Hematopoietic multipotent progenitor cell treated with erythropoietin and hydrocortisone succinate and interleukin-3 and kit ligand, for 6 days (in vitro differentiated cells): ENCODE results near the gene TRPV3.
A peak's percentile ranks its signal among the peaks of the same experiment; 100 is the strongest.
"Not testable (repeated sequence)": the region's sequence is repeated elsewhere in the genome, so short reads cannot be mapped to it uniquely, and the experiment has no call there.

Source experiments
- DNase-seq: peaks from one replicate; pipeline ENCODE4 v3.0.0-alpha.2; 2015

Gene TRPV3

GRCh38 chr17:3573246-3574100 is 15.9 kb upstream of the TRPV3 start:
- DNase-seq = no peak

GRCh38 chr17:3572231-3572630 is 14.6 kb upstream of the TRPV3 start:
- no peak for DNase-seq

GRCh38 chr17:3571043-3571900 is 13.7 kb upstream of the TRPV3 start:
- DNase-seq = no peak

DNA sequence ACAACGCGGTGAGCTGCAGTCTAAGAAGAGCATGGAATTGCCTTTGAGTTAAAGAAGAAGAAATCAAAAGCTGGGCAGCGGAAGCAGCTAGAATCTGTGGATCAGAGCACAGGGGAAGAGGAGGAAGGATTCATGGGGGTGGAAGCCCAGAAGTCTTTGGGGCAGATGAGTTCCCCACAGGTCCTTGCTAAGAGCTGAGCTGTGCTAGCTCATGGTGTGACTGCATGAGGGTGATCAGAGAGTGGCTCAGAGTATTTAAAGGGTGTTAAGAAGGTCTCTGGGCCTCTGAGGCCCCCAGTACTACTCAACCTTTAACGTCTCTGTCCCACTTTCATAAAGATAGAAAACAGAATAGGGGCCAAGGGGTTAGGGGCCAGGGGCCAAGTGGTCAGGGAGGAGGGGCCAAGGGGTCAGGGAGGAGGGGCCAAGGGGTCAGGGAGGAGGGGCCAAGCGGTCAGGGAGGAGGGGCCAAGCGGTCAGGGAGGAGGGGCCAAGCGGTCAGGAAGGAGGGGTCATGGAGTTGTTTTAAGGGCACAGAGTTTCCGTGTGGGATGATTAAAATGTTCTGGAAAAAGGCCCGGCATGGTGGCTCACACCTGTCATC is 12.0 kb upstream of the TRPV3 start:
- DNase-seq = no peak

- no peak for DNase-seq
These were observed 8.9 kb upstream of the TRPV3 start for GRCh38 chr17:3566551-3566950.

- DNase-seq = no peak
These were observed 7.5 kb upstream of the TRPV3 start for GRCh38 chr17:3565143-3565542.

GRCh38 chr17:3564241-3564640 is 6.6 kb upstream of the TRPV3 start:
- DNase-seq = not testable (repeated sequence)

- no peak for DNase-seq
These were observed 1.6 kb upstream of the TRPV3 start for GRCh38 chr17:3559270-3559645.

GRCh38 chr17:3558603-3559269 is 1.1 kb upstream of the TRPV3 start:
- DNase-seq = no peak

DNA sequence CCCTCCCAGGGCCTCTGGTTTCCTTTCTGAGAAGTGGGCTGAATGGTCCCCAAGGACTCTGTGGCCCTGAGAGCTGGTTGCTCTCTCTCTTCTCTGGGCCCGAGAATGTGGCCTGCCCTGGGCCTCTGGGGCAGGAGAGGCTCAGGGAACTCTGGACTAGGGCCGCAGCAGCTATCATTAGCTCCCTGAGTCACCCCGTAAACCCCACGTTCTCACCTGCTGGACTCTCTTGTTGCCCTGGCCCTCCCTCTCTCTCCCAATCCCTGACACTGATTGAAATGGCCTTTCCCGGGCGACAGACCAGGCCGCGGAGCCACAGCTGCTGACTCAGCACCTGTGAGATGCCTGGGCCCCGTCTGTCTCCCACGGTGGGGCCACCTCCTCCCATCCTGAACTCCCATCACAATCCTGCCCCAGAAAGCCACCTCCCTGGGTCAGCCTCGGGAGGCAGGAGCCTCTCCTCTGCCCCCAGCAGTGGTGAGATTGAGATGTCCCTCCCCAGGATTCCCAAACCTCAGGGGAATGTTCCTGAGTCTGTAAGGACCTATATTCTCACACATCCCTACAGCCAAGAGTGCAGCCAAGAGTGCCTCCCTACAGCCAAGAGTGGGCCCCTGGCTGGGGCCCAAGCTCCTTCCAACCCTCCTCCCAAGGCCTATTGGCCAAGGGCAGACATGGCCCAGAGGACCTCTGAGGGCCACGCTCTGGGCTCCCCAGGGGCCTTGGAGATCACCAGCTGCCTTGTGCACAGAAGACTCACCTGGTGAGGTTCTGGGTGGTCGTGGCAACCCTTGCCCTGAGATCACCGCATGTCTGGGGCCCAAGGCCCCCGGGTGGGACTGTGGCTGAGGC is 470 bp downstream of the TRPV3 start:
- no peak for DNase-seq

DNA sequence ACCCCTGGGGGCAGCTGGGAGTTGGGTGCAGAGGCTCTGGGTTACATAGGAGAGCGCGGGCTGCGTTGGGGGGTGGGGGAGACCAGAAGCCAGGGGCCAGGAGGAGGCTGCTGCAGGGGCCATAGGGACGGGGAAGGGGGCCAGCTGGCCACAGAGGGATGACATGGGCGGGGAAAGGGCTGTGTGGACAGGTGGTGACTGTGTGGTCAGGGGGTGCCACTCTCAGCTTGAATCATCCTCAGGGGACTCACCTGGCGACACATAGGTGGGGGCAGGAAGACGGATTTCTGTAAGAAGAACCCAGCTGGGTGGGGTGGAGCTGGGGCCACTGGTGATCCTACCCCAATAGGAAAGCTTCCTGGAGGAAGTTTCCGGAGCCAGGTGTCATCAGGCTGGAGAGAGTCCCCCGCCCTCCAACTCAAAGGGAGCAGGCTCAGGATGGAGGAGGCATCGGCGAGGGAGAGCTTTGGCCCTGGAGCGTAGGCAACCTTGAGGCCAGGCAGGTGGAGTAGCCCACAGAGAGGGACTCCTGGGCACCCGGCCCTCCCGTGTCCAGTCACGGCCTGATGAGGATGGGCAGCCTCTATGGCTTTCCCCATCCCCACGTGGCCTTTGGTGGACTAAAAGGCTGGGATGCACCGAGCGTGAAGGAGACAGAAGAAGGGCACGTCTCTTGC is 1.2 kb downstream of the TRPV3 start:
- no peak for DNase-seq

DNA sequence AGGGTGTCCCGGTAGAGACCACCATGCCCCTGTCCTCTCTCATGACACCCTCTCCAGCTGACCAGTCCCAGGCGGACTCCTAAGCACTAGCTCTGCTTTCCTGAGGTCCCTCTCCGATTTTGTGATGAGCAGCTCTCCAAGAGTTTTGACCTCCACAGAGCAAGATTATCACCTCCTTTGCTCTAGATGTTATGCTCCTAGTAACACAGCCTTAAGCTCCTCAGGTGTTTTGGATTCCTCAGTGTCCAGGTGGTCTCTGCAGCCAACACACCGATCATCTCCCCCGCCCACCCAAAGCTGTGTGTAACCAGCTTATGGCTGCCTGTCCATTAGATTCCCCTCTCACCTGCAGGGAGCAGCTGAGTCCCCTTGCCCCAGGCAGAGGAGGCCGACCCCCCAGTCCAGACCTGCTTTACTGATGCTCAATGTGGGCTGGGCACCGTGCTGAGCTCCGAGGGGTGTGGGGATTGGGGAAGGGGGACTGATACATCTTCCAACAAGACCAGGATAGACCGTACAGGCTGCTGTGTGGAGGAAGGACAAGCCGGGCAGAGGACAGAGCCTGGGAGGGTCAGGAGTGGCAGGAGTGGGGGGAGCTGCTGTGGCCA is 2.3 kb downstream of the TRPV3 start:
- DNase-seq = no peak

- DNase-seq = no peak
These were observed 3.2 kb downstream of the TRPV3 start for GRCh38 chr17:3554440-3554839.

DNA sequence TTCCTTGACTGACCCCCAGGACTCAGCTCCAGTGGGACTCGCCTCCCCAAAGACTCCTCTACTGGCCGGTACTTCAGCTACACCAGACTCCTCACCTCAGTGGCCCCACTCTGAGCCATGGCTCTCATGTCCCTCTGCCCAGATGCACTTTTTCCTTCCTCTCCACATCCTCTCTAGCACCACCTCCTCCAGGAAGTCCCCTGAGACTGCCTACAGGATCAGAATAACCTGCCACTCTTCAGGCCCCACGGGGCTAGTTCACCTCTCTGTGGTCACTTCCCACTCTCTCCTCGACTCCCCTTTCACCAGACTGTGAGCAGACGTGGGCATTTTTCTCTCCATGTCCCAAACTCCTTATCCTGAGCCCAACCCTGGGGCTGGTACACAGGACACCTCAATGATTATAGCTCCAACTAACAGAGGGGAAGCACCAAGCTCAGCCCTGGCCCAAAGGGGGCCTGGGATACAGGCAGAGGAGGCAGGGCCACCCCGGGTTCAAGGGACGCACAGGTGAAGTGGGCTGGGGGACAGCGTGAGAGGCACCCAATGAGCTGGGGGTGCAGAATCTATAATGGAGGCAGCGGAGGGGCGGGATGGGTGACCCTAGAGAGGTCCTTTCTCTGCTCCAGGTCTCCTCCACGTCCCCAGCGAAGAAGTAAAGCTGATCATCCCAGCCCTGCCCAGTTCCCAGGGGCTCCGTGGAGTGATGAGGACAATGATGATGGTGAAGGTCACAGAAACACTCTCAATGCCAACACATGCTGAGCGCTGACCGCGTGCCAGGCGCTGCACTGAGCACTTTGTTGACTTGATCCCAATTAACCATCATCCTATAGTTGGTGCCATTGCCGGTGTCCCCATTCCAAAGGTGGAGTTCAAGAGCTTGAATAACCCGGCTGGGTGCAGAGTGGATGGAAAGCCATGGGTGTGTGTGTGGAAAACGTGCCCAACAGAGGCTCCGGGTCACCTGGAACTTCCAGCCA is 3.9 kb downstream of the TRPV3 start:
- DNase-seq = no peak

DNA sequence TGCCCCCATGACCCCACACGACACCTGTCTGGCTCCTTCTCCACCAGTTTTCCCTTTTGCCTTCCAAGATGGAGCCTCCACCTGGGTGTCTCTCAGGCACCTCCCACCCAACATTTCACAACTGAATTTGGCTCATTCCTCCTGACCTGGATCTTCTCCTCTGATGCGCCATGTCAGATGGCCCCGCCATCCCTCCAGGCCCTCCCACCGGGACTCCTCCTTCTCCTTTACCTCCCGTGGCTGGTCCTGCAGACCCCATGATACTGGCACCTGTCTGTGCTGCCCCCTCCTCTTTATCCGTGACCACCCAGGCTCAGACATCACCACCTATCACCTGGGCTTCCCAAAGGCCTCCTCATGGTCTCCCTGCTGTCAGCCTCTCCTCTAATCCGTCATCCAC is 4.7 kb downstream of the TRPV3 start:
- no peak for DNase-seq

DNA sequence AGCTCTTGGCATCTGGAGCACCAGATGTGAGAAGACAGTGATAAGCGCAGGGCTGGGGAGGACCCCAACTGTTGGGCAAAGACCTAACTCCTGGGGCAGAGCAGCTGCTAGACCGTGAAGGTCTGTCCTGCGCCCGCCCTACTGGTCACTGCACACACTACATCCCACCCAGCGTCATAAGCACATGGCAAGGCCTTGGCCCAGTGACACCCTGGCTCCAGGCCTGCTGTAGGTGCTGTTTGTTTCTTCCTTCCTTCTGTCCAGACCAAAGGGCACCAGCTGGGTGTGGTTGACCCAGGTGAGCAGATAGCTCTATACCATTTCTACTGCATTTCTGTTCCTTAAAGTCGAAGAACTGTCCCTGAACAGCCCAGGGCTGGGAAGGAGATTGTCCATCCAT is 6.4 kb downstream of the TRPV3 start:
- DNase-seq = peak; percentile 21

DNA sequence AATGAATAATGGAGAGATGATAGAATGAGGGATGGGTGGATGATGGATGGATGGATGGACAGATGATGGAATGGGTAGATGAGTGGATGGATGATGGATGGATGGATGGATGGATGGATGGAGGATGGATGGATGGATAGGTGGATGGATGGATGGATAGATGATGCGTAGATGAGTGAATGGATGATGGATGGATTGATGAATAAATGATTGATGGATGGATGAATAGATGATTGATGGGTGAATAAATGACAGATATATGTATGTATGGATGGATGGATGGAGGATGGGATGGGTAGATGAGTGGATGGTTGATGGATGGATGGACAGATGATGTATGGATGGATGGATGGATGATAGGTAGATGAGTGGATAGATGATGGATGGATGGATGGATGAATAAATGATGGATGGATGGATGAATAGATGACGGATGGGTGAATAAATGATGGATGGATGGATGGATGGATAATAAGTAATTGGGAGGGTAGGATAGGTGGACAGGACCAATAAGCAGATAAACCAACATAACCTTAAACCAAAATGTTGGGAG is 7.9 kb downstream of the TRPV3 start:
- DNase-seq = no peak

- no peak for DNase-seq
These were observed 10.0 kb downstream of the TRPV3 start for GRCh38 chr17:3547628-3548027.

DNA sequence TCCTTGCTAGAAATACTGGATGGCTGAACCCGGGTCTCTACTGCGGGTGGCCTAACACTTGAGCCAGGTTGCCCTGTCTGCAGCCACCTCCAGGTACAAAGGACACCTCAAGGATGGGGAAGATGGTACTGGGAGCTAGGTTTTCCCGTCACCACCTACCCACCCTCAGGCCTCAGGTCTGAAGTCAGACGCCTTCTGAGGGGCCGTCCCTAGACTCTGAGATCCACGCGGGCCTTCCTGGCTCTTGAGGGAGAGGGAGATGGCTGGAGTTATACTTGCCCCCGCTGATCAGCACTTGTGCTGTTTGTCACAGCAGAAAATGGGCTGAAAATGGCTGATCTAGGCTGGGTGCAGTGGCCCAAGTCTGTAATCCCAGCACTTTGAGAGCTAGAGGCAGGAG is 10.6 kb downstream of the TRPV3 start:
- DNase-seq = no peak

DNA sequence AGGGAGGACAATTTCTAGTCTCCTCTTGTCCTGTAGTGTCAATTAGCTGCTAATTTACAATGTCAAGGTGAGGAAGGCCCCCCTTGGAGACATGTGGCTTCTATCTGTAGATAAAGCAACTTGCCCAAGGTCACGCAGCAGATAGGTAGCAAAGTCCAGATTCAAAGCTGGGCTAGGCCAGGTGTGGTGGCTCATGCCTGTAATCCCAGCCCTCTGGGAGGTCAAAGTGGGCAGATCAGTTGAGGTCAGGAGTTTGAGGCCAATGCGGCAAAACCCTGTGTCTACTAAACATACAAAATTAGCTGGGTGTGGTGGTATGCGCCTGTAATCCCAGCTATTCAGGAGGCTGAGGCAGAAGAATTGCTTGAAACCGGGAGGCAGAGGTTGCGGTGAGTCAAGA is 11.1 kb downstream of the TRPV3 start:
- no peak for DNase-seq
